ENCODE data around the gene ITGAD.

ITGAD gene

DNA sequence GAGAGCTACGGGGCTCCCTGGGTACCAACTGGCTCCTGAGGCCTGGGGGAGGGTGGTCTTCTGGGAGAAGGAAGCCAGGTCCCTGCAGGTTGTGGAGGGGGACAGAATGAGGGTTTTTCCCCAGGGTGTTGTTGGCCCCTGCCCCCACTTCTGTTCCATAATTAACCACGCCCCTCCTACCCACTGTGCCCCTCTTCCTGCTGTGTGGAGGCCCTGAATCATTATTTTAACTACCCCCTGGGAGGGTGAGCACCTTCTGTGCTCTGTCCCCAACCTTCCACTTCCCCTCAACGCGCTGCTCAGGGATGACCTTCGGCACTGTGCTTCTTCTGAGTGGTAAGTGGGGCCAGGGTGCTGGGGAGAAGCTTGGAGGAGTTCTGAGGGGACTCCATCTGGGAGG is at the start of gene ITGAD:
Gene ITGAD (plus strand): TSS at position 280 of the 400 bp plus-strand sequence. CDS start 26 bp downstream, at position 306.
- no peak for DNase-seq

DNA sequence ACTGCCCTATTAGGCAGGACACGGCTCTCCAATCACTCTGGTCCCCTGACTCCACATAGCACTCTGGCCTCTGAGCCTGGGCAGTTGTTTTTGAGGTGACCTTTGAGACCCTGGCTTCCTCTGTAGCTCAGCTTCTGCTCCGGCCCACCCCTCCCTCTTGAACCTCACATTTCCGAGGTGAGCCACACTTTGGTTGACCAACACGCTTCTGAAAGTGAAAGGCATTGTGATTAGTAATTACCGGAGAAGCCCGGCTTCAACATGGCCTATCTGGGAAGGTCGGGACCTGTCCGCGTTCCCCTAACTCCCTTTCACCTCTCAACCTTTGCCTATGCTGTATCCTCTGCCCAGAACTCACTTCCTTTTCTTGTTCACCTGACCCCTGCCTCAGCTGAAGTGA is 48.4 kb upstream of the ITGAD start:
- DNase-seq: no peak

- DNase-seq: no peak
These were observed 45.7 kb upstream of the ITGAD start for GRCh38 chr16:31347445-31347844.

GRCh38 chr16:31348579-31348978 is 44.6 kb upstream of the ITGAD start:
- no peak for DNase-seq

- no peak for DNase-seq
These were observed 42.7 kb upstream of the ITGAD start for GRCh38 chr16:31350275-31351005.

DNA sequence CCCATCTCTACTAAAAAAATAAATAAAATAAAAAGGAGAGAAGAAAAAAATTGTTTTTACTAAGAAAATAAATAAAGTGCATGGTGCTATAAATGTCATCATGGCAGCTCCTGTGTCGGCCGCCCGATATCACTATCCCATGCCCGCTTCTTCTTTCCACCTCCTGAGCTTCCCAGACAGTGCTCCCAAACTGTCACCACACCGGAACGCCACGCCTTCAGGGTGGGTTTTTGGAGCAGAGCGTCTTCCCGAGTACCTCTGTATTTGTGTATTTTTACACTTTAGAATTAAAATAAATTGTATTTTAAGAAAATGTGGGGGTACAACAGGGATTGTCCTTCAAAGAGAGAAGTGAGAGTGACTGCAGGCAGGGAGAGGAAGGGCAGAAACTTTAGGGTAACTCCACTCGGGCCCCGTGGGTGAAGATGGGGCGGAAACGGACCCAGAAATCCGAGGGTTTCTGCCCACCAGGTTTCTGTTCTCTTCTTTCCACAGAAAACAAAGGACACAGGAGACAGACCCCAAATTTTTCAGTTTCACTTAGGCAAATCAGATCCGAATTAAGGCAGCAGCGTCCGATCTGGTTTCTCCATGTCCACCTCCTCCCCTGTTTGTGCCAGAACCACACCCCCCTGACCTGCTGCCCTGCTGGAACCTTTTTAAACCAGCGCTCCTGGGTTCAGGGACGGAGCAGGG is 41.7 kb upstream of the ITGAD start:
- no peak for DNase-seq

DNA sequence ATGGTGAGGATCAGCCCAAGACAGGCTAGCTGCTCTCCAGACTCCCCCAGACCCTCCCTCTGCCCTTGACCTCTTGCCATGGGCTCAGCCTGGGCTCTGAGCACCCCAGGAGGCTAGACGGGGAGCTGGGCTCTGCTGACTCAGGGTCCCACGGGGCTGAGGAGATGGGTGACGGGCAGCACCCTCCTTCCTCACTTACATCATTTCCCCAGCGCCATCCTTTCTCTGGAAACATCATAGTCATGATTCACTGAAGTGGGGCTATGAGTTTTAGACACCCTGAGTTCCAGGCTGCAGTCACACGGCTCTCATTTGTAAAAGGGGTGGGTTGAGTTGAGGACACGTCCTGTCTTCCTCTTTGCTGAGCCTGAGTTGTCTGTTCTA is 41.2 kb upstream of the ITGAD start:
- no peak for DNase-seq

DNA sequence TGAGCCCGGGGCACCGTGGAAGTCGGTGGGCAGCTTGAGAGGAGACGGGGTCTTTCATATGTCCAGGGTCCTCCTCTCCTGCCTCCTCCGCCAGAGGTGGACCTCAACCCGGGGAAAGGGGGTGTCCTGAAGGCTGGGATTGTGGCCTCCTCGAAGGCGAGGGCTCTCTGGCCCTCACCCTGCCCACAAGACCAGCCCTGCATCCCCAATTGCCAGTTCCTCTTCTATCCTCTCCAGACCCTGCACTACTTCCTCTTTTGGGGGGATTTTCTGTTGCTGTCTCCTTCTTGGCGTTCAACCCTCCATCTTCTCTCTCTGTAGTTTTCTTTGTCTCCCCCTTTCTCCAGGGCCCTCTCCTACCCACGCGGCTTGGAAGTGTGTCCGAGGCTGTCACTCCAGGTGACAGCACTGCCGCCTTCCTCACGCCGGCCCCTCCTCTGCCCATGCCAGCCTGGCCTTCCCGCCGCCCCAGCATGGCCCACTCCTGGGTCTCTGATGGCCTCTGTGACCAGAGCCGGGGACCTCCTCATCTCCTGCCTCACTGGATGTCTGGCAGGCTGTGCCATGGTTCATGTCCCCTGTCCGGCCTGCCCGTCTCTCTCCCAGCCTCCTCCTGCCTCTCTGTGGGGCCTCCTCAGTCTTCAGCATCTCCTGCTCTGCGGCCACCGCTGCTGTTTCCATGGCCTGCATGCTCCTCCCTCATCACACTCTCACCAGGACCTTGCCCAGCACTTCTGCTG is 40.6 kb upstream of the ITGAD start:
- DNase-seq: no peak

DNA sequence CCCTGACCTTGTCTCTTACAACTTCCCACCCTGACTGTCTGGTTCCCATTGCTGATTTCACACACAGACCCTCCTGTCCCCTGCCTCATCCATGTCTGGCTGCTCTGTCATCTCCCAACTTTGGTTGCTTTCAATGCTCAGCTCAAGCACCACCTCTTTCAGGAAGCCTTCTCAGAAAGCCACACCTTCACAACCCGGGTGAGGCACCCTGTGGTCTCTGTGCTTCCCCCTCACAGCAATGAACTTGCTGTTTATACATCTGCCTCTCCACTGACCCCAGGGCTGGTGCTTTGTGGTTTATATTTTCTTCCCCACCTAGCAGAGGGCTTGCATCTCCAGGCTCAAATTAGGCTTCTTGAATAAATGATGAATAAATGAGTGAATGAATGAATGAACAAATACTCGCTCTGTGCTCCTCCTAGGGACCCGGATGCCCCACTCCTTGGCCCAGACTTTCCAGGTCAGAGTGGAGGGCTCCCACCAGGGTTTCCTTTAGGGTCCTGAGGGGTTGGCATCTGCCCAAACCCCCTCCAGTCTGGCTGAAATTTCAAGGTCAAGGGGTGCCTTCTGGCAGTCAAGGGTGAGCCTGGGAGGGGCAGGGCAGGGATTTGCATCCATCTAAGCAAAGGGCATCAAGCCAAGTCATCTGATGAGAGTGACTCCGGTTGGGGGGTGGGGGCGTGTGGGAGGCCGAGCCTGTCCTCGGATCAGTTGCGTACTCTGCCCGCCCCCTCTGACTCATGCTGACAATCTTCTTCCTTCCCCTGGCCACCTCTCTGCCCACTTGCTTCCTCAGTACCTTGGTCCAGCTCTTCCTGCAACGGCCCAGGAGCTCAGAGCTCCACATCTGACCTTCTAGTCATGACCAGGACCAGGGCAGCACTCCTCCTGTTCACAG is 38.5 kb upstream of the ITGAD start, which contains the start of gene ITGAX:
Gene ITGAX (plus strand): TSS at position 783 of the 898 bp plus-strand sequence. CDS start 79 bp downstream, at position 862.
- DNase-seq: peak; percentile 25

- DNase-seq: no peak
These were observed 37.6 kb upstream of the ITGAD start for GRCh38 chr16:31355431-31356100.

GRCh38 chr16:31356566-31357323 is 36.4 kb upstream of the ITGAD start:
- DNase-seq: no peak

DNA sequence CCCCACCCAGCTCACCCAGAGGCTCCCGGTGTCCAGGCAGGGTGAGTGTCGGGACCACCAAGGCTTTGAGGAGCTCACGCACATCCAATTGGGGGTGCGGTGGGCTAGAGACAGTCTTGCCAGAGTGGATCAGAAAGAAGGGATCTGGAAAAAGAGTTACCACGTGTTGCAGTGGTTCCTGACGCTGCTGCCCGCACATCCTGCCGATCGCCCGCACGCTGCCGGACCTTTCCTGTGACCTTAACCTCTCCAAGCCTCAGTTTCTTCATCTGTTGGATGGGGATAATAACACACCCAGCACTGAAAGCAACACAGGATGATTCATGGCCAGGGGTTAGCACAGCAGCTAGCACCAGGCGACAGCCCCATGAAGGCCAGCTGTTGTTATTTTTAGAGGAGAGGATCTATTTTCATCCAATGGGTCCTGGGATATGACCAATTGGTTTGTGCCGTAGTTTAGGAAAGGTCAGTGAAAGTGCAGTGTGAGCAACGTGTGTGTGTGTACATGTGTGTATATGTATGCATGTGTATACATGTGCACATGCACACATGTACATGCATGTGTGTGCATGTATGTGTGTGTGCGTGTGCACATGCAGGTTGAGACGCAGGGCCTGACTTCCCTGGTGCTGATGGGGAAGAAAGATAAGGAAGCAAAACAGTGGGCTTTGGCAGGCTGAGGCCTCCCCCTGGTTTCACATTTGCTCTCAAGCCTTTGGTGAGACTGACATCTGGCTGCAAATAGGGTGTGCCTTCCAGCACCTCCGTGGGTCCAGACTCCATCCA is 35.6 kb upstream of the ITGAD start:
- DNase-seq: no peak

DNA sequence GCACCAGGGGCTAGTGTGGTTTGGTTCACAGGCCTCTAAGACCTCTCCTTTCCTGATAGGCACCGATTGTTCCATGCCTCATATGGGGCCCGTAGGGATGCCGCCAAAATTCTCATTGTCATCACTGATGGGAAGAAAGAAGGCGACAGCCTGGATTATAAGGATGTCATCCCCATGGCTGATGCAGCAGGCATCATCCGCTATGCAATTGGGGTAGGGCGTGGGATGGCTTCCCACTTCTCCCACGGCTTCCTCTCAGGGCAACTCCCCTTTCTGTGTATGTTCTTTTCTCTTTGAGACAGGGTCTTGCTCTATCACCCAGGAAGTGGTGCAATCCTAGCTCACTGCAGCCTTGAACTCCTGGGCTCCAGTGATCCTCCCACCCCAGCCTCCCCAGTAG is 32.9 kb upstream of the ITGAD start:
- no peak for DNase-seq

GRCh38 chr16:31361201-31362110 is 31.7 kb upstream of the ITGAD start:
- no peak for DNase-seq

DNA sequence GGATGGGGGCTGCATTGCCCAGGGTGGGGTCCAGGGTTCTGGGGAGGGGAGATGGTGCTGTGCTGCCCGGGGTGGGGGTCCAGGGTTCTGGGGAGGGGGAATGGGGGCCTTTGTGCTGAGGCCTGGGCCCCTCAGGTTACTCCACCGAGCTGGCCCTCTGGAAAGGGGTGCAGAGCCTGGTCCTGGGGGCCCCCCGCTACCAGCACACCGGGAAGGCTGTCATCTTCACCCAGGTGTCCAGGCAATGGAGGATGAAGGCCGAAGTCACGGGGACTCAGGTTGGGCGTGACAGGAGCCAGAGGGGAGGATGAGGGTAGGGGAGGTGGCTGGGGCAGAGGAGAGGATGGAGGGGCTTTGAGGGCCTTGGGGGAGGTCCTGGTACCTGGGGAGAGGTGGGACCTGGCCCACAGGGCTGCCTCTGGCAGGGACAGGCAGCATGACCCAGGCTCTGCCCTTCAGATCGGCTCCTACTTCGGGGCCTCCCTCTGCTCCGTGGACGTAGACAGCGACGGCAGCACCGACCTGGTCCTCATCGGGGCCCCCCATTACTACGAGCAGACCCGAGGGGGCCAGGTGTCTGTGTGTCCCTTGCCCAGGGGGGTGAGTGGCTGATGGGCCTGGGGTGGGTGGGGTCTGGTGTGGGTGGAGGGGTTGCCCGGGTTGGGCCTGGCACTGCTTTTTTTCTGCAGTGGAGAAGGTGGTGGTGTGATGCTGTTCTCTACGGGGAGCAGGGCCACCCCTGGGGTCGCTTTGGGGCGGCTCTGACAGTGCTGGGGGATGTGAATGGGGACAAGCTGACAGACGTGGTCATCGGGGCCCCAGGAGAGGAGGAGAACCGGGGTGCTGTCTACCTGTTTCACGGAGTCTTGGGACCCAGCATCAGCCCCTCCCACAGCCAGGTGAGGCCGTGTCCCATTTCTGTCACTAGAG is 30.4 kb upstream of the ITGAD start:
- no peak for DNase-seq

DNA sequence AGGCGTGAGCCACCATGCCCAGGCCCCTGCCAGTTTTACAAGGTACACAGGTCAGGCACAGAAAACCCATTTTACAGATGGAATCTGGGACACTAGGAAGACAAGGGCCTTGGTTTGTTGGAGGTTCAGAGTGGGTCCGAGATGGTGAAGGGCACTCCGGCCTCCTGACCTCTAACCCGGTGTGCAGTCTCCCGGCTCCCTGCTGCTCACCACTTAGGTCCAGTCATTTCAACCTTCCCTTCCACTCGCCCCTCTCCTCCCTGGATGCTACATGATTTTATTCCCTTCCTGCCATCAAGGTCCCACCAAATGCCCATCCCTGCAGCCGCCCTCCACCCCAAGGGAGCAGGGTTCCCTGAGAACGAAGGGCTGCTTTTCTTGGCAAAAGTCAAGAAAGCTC is 29.4 kb upstream of the ITGAD start:
- DNase-seq: no peak

GRCh38 chr16:31364421-31364820 is 28.7 kb upstream of the ITGAD start:
- no peak for DNase-seq
